Ishikawa (cell line): ENCODE measurements around the gene TMEM11.

Experiments
- CEBPB ChIP-seq: IDR thresholded peaks from 2 replicates; pipeline ENCODE4 v1.6.1; 2012
- CREB1 ChIP-seq: IDR thresholded peaks from 2 replicates; pipeline ENCODE4 v1.6.1; 2012; ENCODE audit warnings: low read depth
- EGR1 ChIP-seq: IDR thresholded peaks from 2 replicates; pipeline ENCODE4 v1.6.1; 2012
- EP300 ChIP-seq: IDR thresholded peaks from 2 replicates; pipeline ENCODE4 v1.6.1; 2012; ENCODE audit warnings: borderline replicate concordance
- FOXM1 ChIP-seq: IDR thresholded peaks from 2 replicates; pipeline ENCODE4 v1.6.1; 2012; ENCODE audit warnings: low read depth, borderline replicate concordance
- NFIC ChIP-seq: IDR thresholded peaks from 2 replicates; pipeline ENCODE4 v1.6.1; 2012
- RAD21 ChIP-seq: IDR thresholded peaks from 2 replicates; pipeline ENCODE4 v1.6.1; 2012; ENCODE audit warnings: low read depth
- TAF1 ChIP-seq: IDR thresholded peaks from 2 replicates; pipeline ENCODE4 v1.6.1; 2012; ENCODE audit warnings: low read depth, mild to moderate bottlenecking
- TCF12 ChIP-seq: IDR thresholded peaks from 2 replicates; pipeline ENCODE4 v1.6.1; 2012; ENCODE audit warnings: low read depth
- TEAD4 ChIP-seq: IDR thresholded peaks from 2 replicates; pipeline ENCODE4 v1.6.1; 2012
- YY1 ChIP-seq: IDR thresholded peaks from 2 replicates; pipeline ENCODE4 v1.6.1; 2012; ENCODE audit warnings: low read depth
- ZBTB7A ChIP-seq: IDR thresholded peaks from 2 replicates; pipeline ENCODE4 v1.6.1; 2012; ENCODE audit warnings: low read depth
- TF ChIP-seq, protein P1 (sequence below): IDR thresholded peaks from 2 replicates; pipeline ENCODE4 v1.6.1; 2012; ENCODE audit warnings: low read depth, mild to moderate bottlenecking
- TF ChIP-seq, protein P2 (sequence below): IDR thresholded peaks from 2 replicates; pipeline ENCODE4 v1.6.1; 2012
- TF ChIP-seq, protein P3 (sequence below): IDR thresholded peaks from 2 replicates; pipeline ENCODE4 v1.6.1; 2012

The TMEM11 gene

DNA sequence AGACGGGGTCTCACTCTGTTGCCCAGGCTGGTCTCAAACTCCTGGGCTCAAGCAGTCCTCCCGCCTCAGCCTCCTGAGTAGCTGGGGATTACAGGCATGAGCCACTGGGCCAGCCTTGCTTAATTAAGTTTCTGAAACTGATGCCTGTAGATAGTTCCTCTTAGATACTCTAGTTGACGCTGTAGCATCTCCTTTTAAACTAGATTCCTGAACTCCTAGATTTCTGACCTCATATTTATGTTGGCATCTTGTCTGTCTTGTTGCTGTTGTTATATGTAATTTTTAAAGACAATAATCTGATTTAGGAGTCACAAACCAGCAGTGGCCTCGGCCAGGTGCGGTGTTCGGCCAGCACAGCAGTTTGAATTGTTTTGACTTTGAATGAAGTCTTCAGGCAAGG is 49.7 kb downstream of the TMEM11 start:
- TF ChIP-seq TAF1, result no peak
- no peak for TF ChIP-seq EGR1
- TF ChIP-seq, protein P1, sequence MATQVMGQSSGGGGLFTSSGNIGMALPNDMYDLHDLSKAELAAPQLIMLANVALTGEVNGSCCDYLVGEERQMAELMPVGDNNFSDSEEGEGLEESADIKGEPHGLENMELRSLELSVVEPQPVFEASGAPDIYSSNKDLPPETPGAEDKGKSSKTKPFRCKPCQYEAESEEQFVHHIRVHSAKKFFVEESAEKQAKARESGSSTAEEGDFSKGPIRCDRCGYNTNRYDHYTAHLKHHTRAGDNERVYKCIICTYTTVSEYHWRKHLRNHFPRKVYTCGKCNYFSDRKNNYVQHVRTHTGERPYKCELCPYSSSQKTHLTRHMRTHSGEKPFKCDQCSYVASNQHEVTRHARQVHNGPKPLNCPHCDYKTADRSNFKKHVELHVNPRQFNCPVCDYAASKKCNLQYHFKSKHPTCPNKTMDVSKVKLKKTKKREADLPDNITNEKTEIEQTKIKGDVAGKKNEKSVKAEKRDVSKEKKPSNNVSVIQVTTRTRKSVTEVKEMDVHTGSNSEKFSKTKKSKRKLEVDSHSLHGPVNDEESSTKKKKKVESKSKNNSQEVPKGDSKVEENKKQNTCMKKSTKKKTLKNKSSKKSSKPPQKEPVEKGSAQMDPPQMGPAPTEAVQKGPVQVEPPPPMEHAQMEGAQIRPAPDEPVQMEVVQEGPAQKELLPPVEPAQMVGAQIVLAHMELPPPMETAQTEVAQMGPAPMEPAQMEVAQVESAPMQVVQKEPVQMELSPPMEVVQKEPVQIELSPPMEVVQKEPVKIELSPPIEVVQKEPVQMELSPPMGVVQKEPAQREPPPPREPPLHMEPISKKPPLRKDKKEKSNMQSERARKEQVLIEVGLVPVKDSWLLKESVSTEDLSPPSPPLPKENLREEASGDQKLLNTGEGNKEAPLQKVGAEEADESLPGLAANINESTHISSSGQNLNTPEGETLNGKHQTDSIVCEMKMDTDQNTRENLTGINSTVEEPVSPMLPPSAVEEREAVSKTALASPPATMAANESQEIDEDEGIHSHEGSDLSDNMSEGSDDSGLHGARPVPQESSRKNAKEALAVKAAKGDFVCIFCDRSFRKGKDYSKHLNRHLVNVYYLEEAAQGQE, result no peak
- TF ChIP-seq EP300, result no peak
- no peak for TF ChIP-seq CEBPB
- TF ChIP-seq TCF12, result no peak
- TF ChIP-seq ZBTB7A, result no peak

- no peak for TF ChIP-seq TCF12
- TF ChIP-seq, protein P2, sequence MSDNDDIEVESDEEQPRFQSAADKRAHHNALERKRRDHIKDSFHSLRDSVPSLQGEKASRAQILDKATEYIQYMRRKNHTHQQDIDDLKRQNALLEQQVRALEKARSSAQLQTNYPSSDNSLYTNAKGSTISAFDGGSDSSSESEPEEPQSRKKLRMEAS, result no peak
- TF ChIP-seq, protein P3, sequence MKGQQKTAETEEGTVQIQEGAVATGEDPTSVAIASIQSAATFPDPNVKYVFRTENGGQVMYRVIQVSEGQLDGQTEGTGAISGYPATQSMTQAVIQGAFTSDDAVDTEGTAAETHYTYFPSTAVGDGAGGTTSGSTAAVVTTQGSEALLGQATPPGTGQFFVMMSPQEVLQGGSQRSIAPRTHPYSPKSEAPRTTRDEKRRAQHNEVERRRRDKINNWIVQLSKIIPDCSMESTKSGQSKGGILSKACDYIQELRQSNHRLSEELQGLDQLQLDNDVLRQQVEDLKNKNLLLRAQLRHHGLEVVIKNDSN, result no peak
- TF ChIP-seq CREB1, result no peak
- no peak for TF ChIP-seq NFIC
- no peak for TF ChIP-seq RAD21
- TF ChIP-seq FOXM1, result no peak
- TF ChIP-seq, protein P1, result no peak
- TF ChIP-seq CEBPB, result no peak
- TF ChIP-seq YY1, result no peak
- TF ChIP-seq TAF1, result no peak
- TF ChIP-seq TEAD4, result no peak
- no peak for TF ChIP-seq EP300
Measured at GRCh38 chr17:21163101-21163500, 50.9 kb downstream of the TMEM11 start.

DNA sequence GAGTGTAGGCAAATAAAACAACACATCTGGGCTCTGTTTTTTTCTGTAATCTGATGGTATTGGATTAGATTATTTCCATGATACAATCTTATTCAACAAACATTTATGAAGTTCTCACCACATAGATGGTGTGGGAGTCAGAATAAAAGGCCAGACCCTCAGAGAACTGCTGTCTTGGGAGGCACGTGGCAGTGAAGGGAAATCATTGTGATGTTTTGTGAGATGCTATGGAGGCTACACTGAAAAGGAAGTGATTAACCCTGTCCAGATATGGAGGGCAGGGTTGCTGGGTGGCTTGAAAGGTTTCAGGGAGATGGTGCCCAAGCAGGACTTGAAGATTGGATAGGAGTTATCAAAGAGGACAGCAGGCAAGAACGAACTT is 51.6 kb downstream of the TMEM11 start:
- no peak for TF ChIP-seq CEBPB
- TF ChIP-seq TCF12, result no peak
- no peak for TF ChIP-seq ZBTB7A
- TF ChIP-seq, protein P3, result no peak
- TF ChIP-seq, protein P1, result no peak
- TF ChIP-seq EGR1, result no peak
- TF ChIP-seq NFIC, result no peak

- TF ChIP-seq, protein P3, result no peak
- TF ChIP-seq CREB1, result no peak
- no peak for TF ChIP-seq FOXM1
- TF ChIP-seq ZBTB7A, result no peak
- TF ChIP-seq TCF12, result no peak
- TF ChIP-seq, protein P1, result no peak
- no peak for TF ChIP-seq YY1
- no peak for TF ChIP-seq EP300
- TF ChIP-seq, protein P2, result no peak
- TF ChIP-seq RAD21, result no peak
- TF ChIP-seq TAF1, result no peak
- no peak for TF ChIP-seq CEBPB
- TF ChIP-seq EGR1, result no peak
- TF ChIP-seq NFIC, result no peak
- TF ChIP-seq TEAD4, result no peak
Measured at GRCh38 chr17:21161498-21162393, 52.2 kb downstream of the TMEM11 start.
